ENCODE results near the gene KHNYN.

The KHNYN gene

GRCh38 chr14:24401810-24402702 is 27.7 kb upstream of the KHNYN start:
- DNase-seq, result no peak

GRCh38 chr14:24403294-24403998 is 26.3 kb upstream of the KHNYN start:
- DNase-seq, result no peak

GRCh38 chr14:24404814-24405213 is 24.9 kb upstream of the KHNYN start:
- no peak for DNase-seq

GRCh38 chr14:24406416-24406815 is 23.3 kb upstream of the KHNYN start:
- DNase-seq, result no peak

- DNase-seq, result no peak
Measured at GRCh38 chr14:24407608-24408325, 22.0 kb upstream of the KHNYN start.

- DNase-seq, result no peak
Measured at GRCh38 chr14:24408764-24409163, 21.0 kb upstream of the KHNYN start.

- DNase-seq, result no peak
Measured at GRCh38 chr14:24409192-24409591, 20.6 kb upstream of the KHNYN start.

- no peak for DNase-seq
Measured at GRCh38 chr14:24409956-24410355, 19.8 kb upstream of the KHNYN start.

- DNase-seq, result peak in 4 of 6 experiments; percentile 1 to 16 (median 9)
Measured at GRCh38 chr14:24411443-24412389, 18.0 kb upstream of the KHNYN start.

- no peak for DNase-seq
Measured at GRCh38 chr14:24414077-24414476, 15.7 kb upstream of the KHNYN start.

GRCh38 chr14:24414732-24415420 is 14.9 kb upstream of the KHNYN start:
- no peak for DNase-seq

- no peak for DNase-seq
Measured at GRCh38 chr14:24415421-24416253, 14.1 kb upstream of the KHNYN start.

- DNase-seq, result no peak
Measured at GRCh38 chr14:24416254-24416931, 13.4 kb upstream of the KHNYN start.

- DNase-seq, result no peak
Measured at GRCh38 chr14:24416932-24417619, 12.7 kb upstream of the KHNYN start.

GRCh38 chr14:24417832-24418491 is 11.8 kb upstream of the KHNYN start:
- no peak for DNase-seq

GRCh38 chr14:24418492-24418873 is 11.3 kb upstream of the KHNYN start:
- no peak for DNase-seq

GRCh38 chr14:24422261-24422660 is 7.5 kb upstream of the KHNYN start:
- no peak for DNase-seq

- DNase-seq, result no peak
Measured at GRCh38 chr14:24422694-24423601, 6.8 kb upstream of the KHNYN start.

All from stimulated activated naive CD4-positive, alpha-beta T cell (primary cell).